Progenitor cell of endocrine pancreas (in vitro differentiated cells): ENCODE results near the gene WDFY2. TPM values are rescaled to one million over a fixed set of nuclear protein-coding genes. Genes with fewer than 3 reads are reported as not detected.

ENCODE experiments used
- DNase-seq: peaks from one replicate; pipeline ENCODE4 v3.0.0; 2021; ENCODE audit warnings: low spot score; ENCODE audit not compliant: unreplicated experiment
- H3K27ac Mint-ChIP-seq: 2 replicates; pipeline ENCODE4 v1.8.0; 2021; ENCODE audit warnings: mild to moderate bottlenecking, moderate library complexity, mixed read lengths
- H3K27me3 Mint-ChIP-seq: 2 replicates; pipeline ENCODE4 v1.8.0; 2021; ENCODE audit warnings: mixed read lengths
- H3K36me3 Mint-ChIP-seq: 2 replicates; pipeline ENCODE4 v1.8.0; 2022; ENCODE audit warnings: mixed read lengths; ENCODE audit not compliant: insufficient read depth
- H3K4me1 Mint-ChIP-seq: 2 replicates; pipeline ENCODE4 v1.8.0; 2021; ENCODE audit warnings: low read depth, mixed read lengths
- H3K4me3 Mint-ChIP-seq: 2 replicates; pipeline ENCODE4 v1.8.0; 2021; ENCODE audit warnings: low read depth, mild to moderate bottlenecking, moderate library complexity, mixed read lengths
- H3K9me3 Mint-ChIP-seq: 2 replicates; pipeline ENCODE4 v1.8.0; 2021; ENCODE audit warnings: low read depth, mixed read lengths
- CTCF ChIP-seq: fragments of 200-600 bp; sonication (generic); IDR thresholded peaks from one replicate; pipeline ENCODE4 v1.5.0; 2021; ENCODE audit warnings: antibody characterized with exemption, mild to moderate bottlenecking; ENCODE audit not compliant: unreplicated experiment
- total RNA-seq: library from RNA; stranded (reverse); gene quantifications from 2 replicates; pipeline ENCODE4 v1.2.1, GENCODE V29; 2021

WDFY2 gene
- total RNA-seq, 1 donor from 2014 or later: 17.2 TPM

- no peaks in the 10 kb centered on the region for H3K9me3 Mint-ChIP-seq
- TF ChIP-seq CTCF: no peak
- no peaks in the 10 kb centered on the region for H3K27me3 Mint-ChIP-seq
- H3K4me3 Mint-ChIP-seq: no peak overlapping the region
- H3K36me3 Mint-ChIP-seq: peaks cover 3% of the 10 kb centered on the region
- DNase-seq: no peak
- H3K27ac Mint-ChIP-seq: no peak overlapping the region
- H3K4me1 Mint-ChIP-seq: no peaks in the 10 kb centered on the region
Observed at GRCh38 chr13:51697855-51698254, 113.6 kb downstream of the WDFY2 start.

- H3K4me3 Mint-ChIP-seq: no peak overlapping the region
- no peak for TF ChIP-seq CTCF
- no peak overlapping the region for H3K27ac Mint-ChIP-seq
- H3K9me3 Mint-ChIP-seq: no peaks in the 10 kb centered on the region
- DNase-seq: no peak
- H3K4me1 Mint-ChIP-seq: no peaks in the 10 kb centered on the region
- H3K27me3 Mint-ChIP-seq: no peaks in the 10 kb centered on the region
- peaks cover 3% of the 10 kb centered on the region for H3K36me3 Mint-ChIP-seq
Observed at GRCh38 chr13:51698352-51698751, 114.1 kb downstream of the WDFY2 start.

- H3K27me3 Mint-ChIP-seq: no peaks in the 10 kb centered on the region
- no peak for DNase-seq
Observed at GRCh38 chr13:51704399-51705313, 120.4 kb downstream of the WDFY2 start.

GRCh38 chr13:51707461-51707860 lies 123.2 kb downstream of the WDFY2 start:
- Mint-ChIP-seq H3K4me1 (no peaks in the 10 kb centered on the region), H3K27ac (no peak overlapping the region)

More at GRCh38 chr13:51704399-51705313, 120.4 kb downstream of the WDFY2 start:
- H3K4me1 Mint-ChIP-seq: no peaks in the 10 kb centered on the region
- no peak overlapping the region for H3K27ac Mint-ChIP-seq
- H3K36me3 Mint-ChIP-seq: peaks cover 16% of the 10 kb centered on the region
- no peak overlapping the region for H3K4me3 Mint-ChIP-seq
- peaks cover 7% of the 10 kb centered on the region for H3K9me3 Mint-ChIP-seq
- no peak for TF ChIP-seq CTCF

GRCh38 chr13:51713807-51714206 lies 129.5 kb downstream of the WDFY2 start:
- H3K4me3 Mint-ChIP-seq: no peak overlapping the region
- H3K36me3 Mint-ChIP-seq: peaks cover 11% of the 10 kb centered on the region
- H3K27ac Mint-ChIP-seq: no peak overlapping the region
- H3K9me3 Mint-ChIP-seq: no peaks in the 10 kb centered on the region
- no peak for DNase-seq
- no peak for TF ChIP-seq CTCF
- H3K27me3 Mint-ChIP-seq: no peaks in the 10 kb centered on the region
- H3K4me1 Mint-ChIP-seq: no peaks in the 10 kb centered on the region

More at GRCh38 chr13:51707461-51707860, 123.2 kb downstream of the WDFY2 start:
- TF ChIP-seq CTCF: no peak
- DNase-seq: no peak
- peaks cover 7% of the 10 kb centered on the region for H3K9me3 Mint-ChIP-seq
- no peaks in the 10 kb centered on the region for H3K27me3 Mint-ChIP-seq
- H3K4me3 Mint-ChIP-seq: no peak overlapping the region
- H3K36me3 Mint-ChIP-seq: peaks cover 17% of the 10 kb centered on the region
